Activated naive CD8-positive, alpha-beta T cell treated with anti-CD3 and anti-CD28 coated beads for 36 hours (primary cell): Measurements from ENCODE around the gene IL17RD. TPM values are rescaled to one million over a fixed set of nuclear protein-coding genes. Genes with fewer than 3 reads are reported as not detected.

Experiments used
- DNase-seq: peaks from one replicate; pipeline ENCODE4 v3.0.0; 2021
- H3K27ac Mint-ChIP-seq: one replicate; pipeline ENCODE4 v1.8.0; 2022; ENCODE audit warnings: mild to moderate bottlenecking, moderate library complexity, mixed read lengths
- H3K27me3 Mint-ChIP-seq: one replicate; pipeline ENCODE4 v1.8.0; 2022; ENCODE audit warnings: mild to moderate bottlenecking, mixed read lengths
- H3K36me3 Mint-ChIP-seq: one replicate; pipeline ENCODE4 v1.8.0; 2021; ENCODE audit warnings: mild to moderate bottlenecking, mixed read lengths
- H3K4me1 Mint-ChIP-seq: one replicate; pipeline ENCODE4 v1.8.0; 2021; ENCODE audit warnings: mixed read lengths
- H3K4me3 Mint-ChIP-seq: one replicate; pipeline ENCODE4 v1.8.0; 2022; ENCODE audit warnings: mild to moderate bottlenecking, moderate library complexity, mixed read lengths
- H3K9me3 Mint-ChIP-seq: one replicate; pipeline ENCODE4 v1.8.0; 2022; ENCODE audit warnings: mixed read lengths
- total RNA-seq, 2 experiments: library from RNA; stranded (reverse); gene quantifications; one replicate each; pipeline ENCODE4 v1.2.3, GENCODE V29; 2021

The IL17RD gene
- total RNA-seq, 2 experiments from 2014 or later, result 0.04 TPM; not detected in 1

DNA sequence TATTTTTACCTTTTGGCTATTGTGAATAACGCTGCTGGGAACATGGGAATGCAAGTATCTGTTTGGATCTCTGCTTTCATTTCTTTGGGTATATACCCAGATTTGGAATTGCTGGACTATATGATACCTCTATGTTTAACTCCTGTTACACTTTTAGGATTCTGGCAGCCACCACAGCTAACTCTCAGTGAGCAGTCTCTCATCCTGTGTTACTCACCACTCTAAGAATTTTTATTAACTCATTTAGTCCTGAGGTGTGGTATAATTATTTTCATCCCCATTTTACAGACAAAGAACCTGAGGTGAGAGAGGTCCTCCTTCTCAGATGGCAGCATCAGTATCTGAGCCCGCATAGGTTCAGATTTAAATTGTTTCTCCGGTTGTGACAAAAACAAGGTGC is 103.6 kb downstream of the IL17RD start:
- Mint-ChIP-seq H3K4me1 (no peaks in the 10 kb centered on the region), H3K4me3 (no peak overlapping the region), H3K9me3 (no peaks in the 10 kb centered on the region), H3K27ac (no peak overlapping the region), H3K27me3 (peaks cover 9% of the 10 kb centered on the region), H3K36me3 (no peaks in the 10 kb centered on the region)
- DNase-seq, result no peak

DNA sequence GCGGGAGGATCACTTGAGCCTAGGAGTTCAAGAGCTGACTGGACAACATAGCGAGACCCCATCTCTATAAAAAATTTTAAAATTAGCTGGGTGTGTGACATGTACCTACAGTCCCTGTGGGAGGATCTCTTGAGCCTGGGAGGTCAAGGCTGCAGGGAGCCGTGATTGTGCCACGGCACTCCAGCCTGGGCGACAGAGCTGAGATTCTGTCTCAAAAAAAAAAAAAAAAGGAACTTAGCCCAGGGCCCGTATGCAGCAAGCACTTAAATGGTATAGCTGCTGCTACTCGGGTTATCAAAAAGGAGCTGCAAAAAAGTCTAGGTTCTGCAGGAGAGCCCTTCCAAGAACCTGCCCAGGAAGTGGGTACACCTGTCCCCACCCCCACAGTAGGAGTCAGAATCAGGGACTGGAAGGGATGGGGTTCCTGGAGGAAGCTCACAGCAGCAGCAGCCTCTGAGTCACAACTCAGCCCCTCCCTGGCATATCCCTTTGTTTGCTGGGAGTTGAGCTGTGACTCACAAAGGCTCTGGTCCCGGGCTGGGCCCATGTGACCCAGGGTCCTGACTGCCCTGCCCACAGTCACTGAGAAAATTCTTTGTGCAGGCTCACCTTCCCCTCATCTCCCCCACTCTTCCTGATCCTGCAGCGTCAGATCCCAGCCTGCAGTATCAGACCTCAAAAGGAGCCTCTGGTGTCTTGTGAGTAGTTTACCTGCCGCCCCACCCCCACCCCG is 104.9 kb downstream of the IL17RD start, which contains the start of gene SPATA12:
Gene SPATA12 (plus strand): TSS at position 576 of the 733 bp plus-strand sequence. CDS start 13,031 bp downstream, outside the sequence.
- H3K4me1 Mint-ChIP-seq, result no peaks in the 10 kb centered on the region
- no peaks in the 10 kb centered on the region for H3K36me3 Mint-ChIP-seq
- no peak within 1 kb of the TSS for H3K27ac Mint-ChIP-seq
- no peak for DNase-seq
- peaks cover 13% of the 10 kb centered on the region for H3K27me3 Mint-ChIP-seq
- no peaks in the 10 kb centered on the region for H3K9me3 Mint-ChIP-seq
- H3K4me3 Mint-ChIP-seq, result no peak within 1 kb of the TSS

DNA sequence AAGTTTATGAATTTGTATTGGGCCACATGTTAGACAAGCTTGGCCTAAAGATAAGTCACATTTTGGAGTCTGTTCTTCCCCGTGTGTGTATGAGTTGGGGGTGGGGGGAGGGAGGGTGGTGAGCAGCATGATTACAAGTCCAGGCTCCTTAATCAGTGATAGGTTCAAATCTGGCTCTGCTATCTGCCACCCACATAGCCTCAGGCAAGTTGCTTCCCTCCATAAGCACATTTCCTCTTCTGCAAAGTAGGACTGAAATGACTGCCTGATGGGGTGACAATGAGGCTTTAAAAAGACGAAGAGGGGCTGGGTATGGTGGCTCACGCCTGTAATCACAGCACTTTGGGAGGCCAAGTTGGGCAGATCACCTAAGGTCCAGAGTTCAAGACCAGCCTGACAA is 105.7 kb downstream of the IL17RD start:
- H3K27me3 Mint-ChIP-seq, result peaks cover 13% of the 10 kb centered on the region
- no peak overlapping the region for H3K4me3 Mint-ChIP-seq
- no peaks in the 10 kb centered on the region for H3K36me3 Mint-ChIP-seq
- DNase-seq, result no peak
- H3K9me3 Mint-ChIP-seq, result no peaks in the 10 kb centered on the region
- H3K27ac Mint-ChIP-seq, result no peak overlapping the region
- no peaks in the 10 kb centered on the region for H3K4me1 Mint-ChIP-seq

DNA sequence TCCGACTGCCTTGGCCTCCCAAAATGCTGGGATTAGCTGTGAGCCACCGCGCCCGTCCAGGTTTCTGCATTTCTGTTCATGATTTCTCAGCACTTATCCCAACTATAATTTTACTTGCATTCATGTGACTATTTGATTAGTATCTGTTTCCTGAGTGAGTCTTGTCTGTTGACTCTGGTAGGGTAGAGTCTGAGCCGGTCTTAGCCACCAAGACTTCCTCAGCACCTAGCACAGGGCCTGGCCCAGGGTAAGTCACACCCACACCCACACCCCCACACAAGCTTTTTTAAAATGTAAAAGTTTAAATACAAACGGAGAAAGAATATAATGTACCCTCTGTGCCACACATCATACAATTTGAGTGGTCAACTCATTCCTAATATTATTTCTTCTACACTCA is 107.8 kb downstream of the IL17RD start:
- H3K36me3 Mint-ChIP-seq, result no peaks in the 10 kb centered on the region
- peaks cover 8% of the 10 kb centered on the region for H3K27me3 Mint-ChIP-seq
- no peak overlapping the region for H3K4me3 Mint-ChIP-seq
- no peaks in the 10 kb centered on the region for H3K4me1 Mint-ChIP-seq
- no peak overlapping the region for H3K27ac Mint-ChIP-seq
- H3K9me3 Mint-ChIP-seq, result no peaks in the 10 kb centered on the region
- no peak for DNase-seq

DNA sequence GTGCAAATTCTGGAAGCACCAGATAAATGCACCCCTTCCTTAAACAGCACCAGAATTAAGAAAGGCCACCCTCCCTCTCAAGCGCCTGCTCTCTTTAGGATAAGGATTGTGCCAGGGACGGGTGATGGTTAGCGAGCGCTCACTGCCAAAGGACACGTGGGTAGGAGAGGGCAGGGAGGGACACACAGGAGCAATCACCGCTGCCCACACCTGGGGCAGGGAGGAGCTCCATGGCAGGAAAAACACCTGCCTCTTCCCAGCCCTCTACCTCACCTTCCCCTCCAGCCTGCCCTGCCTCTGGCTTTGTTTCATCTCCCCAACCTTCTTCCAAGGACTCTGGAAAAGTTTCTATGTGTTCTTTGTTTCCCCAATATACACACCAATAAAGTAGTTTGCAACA is 112.0 kb downstream of the IL17RD start:
- Mint-ChIP-seq H3K36me3 (no peaks in the 10 kb centered on the region), H3K4me1 (no peaks in the 10 kb centered on the region), H3K9me3 (no peaks in the 10 kb centered on the region), H3K27ac (no peak overlapping the region), H3K27me3 (peaks cover 10% of the 10 kb centered on the region), H3K4me3 (no peak overlapping the region)
- DNase-seq, result no peak

DNA sequence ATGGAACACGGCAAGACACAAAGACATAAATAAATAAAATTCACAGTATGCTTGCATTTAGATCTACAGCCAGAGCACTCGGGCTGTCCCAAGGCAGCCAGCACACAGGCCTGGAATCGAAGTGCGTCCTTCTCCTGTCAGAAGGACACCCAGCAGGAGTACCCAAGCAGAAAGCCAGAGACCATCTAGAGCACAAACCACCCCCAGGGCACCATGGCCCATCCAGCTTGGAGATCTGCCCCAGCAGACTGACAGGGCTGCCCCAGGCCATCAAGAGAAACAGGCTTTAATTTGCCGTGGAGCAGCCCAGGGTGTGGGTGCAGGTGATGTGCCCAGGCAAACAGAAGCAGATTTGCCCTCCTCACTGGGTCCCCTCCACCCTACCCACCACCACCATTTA is 112.5 kb downstream of the IL17RD start:
- Mint-ChIP-seq H3K27ac (no peak overlapping the region), H3K9me3 (no peaks in the 10 kb centered on the region), H3K4me3 (no peak overlapping the region), H3K36me3 (no peaks in the 10 kb centered on the region), H3K4me1 (no peaks in the 10 kb centered on the region), H3K27me3 (peaks cover 15% of the 10 kb centered on the region)
- no peak for DNase-seq

DNA sequence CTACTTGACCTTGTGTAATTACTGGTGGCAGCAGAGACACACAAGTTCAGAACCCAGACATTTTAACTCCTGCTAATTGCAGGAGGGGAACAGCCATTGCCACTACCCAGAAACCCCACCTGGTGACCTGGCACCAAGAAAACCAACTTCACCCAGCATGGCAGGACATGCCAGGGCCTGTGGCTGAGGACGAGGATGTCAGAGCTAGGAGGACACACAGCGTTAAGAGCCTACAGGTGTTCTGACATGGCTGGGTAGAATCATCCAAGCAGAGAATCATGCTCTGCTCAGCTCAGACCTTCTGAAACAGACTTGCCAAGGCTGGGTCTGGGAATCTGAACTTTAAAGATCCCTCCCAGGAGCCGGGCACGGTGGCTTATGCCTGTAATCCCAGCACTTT is 116.4 kb downstream of the IL17RD start:
- H3K9me3 Mint-ChIP-seq, result no peaks in the 10 kb centered on the region
- H3K27me3 Mint-ChIP-seq, result peaks cover 11% of the 10 kb centered on the region
- no peaks in the 10 kb centered on the region for H3K4me1 Mint-ChIP-seq
- H3K4me3 Mint-ChIP-seq, result no peak overlapping the region
- H3K36me3 Mint-ChIP-seq, result no peaks in the 10 kb centered on the region
- H3K27ac Mint-ChIP-seq, result no peak overlapping the region
- DNase-seq, result no peak

DNA sequence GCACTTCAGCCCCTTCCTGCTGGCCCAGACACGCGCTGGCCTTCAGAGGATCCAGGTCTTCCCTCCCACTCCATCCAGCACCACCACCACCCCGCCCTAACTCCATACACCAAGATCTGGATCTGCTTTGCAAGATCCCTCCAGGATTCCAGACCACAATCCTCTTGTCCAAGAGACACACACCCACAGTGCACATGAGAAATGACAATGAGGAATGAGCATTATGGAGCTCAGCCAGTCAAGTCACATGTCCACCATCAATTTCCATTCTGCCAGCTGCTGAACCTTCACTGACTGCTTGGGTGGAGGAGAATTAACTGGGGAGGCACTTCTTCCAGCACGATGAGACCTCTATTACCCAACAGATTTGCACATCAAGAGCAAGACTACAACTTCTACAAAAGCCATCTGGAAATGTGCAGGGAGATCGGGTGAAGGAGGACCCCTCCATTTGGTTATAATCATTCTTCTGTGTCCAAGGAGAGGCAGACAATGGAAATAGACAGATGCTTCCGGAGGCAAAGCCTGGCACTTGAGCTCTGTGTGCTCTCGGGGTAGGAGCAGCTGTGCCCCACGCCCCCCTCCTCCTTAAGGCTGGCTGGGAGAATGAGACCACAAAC is 117.0 kb downstream of the IL17RD start:
- Mint-ChIP-seq H3K27ac (no peak overlapping the region), H3K27me3 (peaks cover 11% of the 10 kb centered on the region), H3K9me3 (no peaks in the 10 kb centered on the region), H3K4me3 (no peak overlapping the region), H3K36me3 (no peaks in the 10 kb centered on the region), H3K4me1 (no peaks in the 10 kb centered on the region)
- no peak for DNase-seq

DNA sequence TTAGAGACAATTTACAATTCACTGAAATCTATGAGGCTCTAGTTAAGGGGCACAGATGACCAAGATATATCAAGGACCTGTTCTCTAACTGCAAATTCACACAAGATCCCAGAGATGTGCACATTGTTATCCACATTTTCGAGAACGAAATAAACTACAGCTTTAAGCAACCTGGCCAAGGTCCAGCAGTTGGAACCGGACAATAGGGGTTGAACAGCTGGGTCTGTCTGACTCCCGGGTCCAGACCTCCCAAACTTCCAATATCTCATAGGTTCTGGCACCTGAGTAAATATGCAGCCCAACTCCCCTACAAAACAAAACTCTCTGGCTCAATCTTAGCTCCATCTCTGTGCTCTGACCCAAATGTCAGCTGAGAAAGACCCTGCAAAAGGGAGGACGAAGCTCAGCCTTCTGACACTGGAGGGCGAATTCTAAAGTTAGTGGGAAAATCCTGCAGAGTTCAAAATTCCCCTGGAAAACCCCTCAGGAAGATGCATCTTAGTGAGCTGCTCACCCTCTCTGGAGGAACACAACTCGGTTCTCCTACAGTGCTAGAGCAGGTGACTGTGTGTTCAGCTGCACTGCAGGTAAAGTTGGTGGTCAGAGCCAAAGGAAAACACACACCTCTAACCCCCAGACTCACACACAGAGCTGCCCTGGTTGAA is 118.9 kb downstream of the IL17RD start:
- Mint-ChIP-seq H3K27ac (no peak overlapping the region), H3K4me1 (no peaks in the 10 kb centered on the region), H3K36me3 (no peaks in the 10 kb centered on the region), H3K9me3 (no peaks in the 10 kb centered on the region), H3K4me3 (no peak overlapping the region), H3K27me3 (peaks cover 6% of the 10 kb centered on the region)
- DNase-seq, result no peak

DNA sequence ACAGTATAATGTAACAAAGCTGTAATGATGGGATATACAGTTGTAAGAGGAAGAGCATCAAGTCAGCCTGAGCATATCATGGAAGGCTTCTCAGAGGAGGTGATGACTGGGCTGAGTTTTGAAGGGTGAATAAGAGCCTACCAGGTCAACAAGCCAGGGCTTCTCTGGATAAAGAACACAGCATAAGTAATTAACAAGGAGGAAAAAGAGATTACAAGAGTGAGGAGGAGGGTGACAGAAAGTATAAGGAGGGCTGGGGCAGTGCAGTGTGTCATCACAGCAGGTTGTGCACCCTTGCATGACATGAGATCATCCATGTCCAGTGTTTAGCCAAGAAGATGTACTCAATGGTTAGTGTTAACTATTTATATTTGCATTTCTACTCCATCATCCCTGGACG is 121.6 kb downstream of the IL17RD start:
- H3K4me3 Mint-ChIP-seq, result no peak overlapping the region
- DNase-seq, result no peak
- no peaks in the 10 kb centered on the region for H3K9me3 Mint-ChIP-seq
- no peaks in the 10 kb centered on the region for H3K36me3 Mint-ChIP-seq
- H3K27ac Mint-ChIP-seq, result no peak overlapping the region
- no peaks in the 10 kb centered on the region for H3K4me1 Mint-ChIP-seq
- peaks cover 6% of the 10 kb centered on the region for H3K27me3 Mint-ChIP-seq

DNA sequence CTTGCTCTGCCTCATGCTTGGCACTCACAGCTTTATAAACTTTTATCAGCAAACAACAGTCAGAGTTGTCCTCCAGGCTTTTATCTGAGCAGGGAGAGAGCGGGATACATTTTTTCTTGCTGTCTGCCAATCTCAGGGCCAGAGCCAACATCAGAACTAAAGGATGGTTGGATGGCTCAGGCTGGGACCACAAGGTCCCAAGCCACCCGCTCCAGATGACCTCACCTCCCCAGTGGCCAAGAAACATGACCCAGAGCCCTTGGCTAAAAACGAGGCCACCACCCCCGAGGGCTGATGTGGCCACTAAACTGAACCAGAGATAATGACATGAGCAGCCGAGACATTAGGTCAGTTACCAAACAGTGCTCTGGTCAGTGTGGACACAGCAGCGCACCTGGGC is 123.5 kb downstream of the IL17RD start:
- Mint-ChIP-seq H3K36me3 (no peaks in the 10 kb centered on the region), H3K4me1 (no peaks in the 10 kb centered on the region), H3K27me3 (no peaks in the 10 kb centered on the region), H3K27ac (no peak overlapping the region), H3K9me3 (no peaks in the 10 kb centered on the region), H3K4me3 (no peak overlapping the region)
- no peak for DNase-seq

Other genes starting within 250 kb of the IL17RD start
- gene SPATA12, start 104.7 kb downstream of the IL17RD start, total RNA-seq, result not detected
- gene HESX1, start 34.6 kb upstream of the IL17RD start, total RNA-seq, result under 1 TPM; 0.35 to 0.38 TPM
- gene APPL1, start 62.4 kb upstream of the IL17RD start, total RNA-seq, result 10 to 100 TPM; 36.2 to 41.2 TPM
- gene ASB14, start 127.3 kb upstream of the IL17RD start, total RNA-seq, result not detected